NCI-H748 (cell line): ENCODE measurements around the gene A2M.

ENCODE experiments used
- DNase-seq: peaks from one replicate; lab custom pipeline; 2025; ENCODE audit not compliant: unreplicated experiment; lab: John Stamatoyannopoulos, UW

Gene A2M

DNA sequence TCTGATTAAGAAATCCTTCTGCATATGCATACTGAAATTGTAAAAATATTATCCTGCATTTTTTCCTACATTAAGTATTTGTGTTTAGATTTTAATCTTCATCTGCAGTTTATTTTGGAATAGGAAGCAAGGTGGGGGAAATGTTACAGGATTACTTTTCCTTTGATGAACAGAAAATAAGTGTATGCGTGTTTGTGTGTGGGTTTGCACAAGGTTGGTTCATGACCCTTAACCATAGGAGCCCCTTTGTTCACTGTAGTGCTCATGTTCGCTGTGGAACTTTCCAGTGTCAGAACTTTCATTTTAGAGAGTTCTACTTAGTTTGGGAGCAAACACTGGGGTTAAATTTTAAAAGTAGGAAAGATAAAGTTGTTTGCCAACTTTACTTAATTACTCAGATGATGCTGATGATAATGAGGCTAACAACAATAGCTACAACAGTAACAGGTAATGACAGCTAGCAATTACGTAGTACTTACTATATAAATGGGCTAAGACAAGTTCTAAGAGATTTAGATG is 6.4 kb upstream of the A2M start:
- no peak for DNase-seq

DNA sequence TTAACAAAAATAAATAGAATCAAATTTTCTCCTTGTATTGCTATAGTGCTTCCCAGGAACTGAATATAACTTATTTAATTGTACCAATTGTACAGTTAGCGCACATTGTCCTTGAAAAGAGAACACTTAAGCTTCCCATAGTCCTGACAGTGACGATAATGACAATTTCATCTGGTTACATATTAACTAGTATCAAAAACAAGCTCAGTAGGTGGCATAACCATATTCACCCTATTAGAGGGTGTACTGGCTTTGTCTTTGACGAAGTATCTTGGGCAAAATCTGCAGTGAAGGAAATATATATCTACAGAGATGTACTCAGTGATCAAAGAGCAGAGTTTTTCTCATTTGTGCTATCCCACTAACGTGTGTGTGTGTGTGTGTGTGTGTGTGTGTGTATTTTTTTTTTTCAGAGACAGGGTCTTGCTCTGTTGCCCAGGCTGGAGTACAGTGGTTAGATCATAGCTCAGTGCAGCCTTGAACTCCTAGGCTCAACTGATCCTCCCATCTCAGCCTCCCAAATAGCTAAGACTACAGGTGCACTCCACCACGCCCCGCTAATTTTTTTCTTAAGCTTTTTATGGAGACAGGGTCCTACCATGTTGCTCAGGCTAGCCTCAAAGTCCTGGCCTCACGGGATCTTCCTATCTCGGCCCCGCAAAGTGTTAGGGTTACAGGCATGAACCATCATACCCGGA is 4.9 kb upstream of the A2M start:
- DNase-seq = no peak

DNA sequence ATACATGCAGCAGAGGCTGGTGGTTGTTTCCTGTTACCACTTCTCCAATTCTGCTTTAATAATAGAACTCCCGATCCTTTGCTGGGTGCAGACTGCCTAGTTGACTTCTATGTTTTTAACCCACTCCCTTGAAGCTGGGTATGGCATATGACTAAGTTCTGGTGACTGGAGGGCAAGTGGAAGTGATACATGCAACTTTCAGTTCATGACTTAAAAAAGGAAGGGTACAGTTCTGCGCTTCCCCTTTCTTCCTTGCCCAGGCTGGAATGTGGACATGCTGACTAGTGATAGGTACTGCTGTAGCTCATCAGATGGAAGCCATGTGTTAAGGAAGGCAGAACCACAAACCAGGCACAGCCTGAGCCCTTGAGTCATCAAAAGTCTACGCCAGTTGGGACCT is 2.4 kb upstream of the A2M start:
- no peak for DNase-seq

DNA sequence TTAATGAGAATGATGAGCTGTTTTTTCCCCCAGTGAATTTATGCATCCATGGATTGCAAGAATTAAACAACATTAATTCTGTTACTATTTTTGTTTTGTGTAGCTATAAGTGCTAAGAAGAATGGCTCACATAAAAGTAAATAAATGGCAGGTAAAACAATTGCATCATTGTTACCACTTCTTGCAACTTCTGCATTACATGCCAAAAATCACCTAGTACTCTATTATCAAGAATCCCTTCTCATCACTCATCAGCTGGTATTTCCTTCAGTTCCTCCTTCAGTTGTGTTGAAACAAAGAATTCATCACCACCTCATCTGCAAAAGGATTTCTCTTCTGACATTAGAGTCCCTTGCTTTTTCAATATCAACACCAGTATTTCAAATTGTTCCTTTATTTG is 773 bp downstream of the A2M start:
- no peak for DNase-seq

DNA sequence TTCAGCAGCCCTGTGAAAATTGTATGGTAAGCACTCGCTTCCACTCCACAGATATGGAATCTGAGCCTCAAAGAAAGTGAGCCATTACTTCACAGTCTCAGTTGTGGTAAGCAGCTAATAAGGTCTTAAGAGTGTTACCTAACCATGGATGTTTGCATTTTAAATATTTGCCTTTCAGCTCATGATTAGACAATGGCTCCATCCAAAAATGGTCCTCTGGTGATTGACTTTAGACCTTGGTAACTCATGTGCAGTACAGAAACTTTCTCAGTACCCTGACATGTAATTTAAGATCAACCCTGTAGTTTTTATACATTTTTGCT is 1.8 kb downstream of the A2M start:
- DNase-seq = no peak

DNA sequence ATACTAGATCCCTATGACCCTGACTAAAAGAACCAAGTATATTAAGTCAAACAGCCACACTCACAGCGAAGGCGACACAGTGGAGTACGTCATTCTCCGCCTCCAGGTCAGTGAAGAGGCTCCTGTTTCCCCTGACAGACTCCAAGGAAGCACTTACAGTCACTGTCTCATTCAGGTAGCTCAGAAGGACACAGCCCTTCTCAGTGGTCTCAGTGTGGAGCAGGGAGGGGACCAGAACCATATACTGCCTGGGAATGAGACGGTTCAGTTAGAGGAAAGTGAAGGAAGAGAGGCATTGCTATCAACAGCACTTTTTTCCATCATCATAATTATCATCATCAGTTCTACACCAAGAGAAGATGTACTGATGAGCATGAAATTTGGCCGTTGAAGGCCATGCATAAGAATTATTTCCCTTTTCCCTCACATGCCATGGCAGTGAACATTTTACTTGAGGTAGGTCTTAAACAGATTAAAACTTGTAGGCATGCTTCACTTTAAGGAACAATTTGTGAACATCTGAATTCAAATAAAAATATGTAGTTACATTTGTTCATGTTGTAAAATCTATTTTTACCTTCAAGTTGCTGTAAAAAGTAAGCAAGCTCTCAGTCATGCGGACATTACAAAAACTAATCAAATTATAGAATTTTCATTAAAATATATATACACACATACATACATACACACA is 2.3 kb downstream of the A2M start:
- DNase-seq = no peak

DNA sequence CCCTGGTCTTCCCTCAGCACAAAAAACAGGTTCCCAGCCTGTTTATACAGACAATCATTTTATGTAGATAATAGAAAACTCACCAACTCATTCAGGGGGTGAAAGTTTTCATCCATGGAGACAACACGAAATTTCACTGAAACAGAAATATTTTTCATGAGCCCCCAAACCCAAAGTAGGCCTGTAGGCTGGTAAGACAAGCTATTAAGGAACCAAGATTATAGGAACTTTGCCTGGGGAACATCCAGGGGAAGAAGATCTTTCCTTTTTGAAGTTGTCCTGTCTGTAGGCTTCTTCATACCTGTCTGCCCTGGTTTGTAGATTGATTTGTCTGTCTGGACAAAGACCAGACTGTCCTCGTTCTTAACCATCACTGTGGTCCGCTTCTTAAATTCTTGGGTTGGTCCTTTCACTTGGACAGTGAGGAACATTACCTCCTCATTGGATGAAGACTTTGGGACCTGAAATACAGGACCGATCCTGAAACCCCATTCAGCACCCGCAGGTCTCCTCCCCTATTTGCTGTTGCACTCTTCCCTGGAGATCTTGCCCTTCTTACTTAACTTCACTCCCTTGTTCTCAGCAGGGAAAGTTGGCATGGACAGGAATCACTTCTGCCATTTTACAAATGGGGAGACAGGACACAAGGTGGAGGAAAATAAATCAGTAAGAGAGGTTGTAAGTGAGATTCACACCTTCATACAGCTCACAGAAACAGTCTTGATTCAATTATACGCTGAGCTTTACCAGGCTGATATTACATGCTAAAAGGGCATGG is 3.5 kb downstream of the A2M start:
- DNase-seq = no peak

DNA sequence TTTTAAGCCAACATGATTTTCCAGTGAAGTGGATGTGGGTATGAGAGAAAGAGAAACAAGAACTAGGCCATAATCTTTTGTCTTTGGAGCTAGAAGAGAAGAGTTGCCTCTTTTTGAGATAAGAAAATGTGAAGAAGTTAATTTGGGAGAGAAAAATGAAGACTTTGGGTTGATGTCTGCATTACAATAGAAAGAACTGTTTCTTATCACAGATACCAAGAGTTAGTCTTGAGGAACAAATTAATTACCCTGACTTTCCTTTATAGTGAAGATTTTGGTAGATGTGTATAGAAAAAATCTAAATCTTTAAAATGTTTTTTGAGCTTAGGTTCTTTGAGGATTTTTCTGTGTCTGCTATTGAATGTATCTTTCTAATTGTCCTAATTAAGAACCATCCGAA is 4.2 kb downstream of the A2M start:
- no peak for DNase-seq

DNA sequence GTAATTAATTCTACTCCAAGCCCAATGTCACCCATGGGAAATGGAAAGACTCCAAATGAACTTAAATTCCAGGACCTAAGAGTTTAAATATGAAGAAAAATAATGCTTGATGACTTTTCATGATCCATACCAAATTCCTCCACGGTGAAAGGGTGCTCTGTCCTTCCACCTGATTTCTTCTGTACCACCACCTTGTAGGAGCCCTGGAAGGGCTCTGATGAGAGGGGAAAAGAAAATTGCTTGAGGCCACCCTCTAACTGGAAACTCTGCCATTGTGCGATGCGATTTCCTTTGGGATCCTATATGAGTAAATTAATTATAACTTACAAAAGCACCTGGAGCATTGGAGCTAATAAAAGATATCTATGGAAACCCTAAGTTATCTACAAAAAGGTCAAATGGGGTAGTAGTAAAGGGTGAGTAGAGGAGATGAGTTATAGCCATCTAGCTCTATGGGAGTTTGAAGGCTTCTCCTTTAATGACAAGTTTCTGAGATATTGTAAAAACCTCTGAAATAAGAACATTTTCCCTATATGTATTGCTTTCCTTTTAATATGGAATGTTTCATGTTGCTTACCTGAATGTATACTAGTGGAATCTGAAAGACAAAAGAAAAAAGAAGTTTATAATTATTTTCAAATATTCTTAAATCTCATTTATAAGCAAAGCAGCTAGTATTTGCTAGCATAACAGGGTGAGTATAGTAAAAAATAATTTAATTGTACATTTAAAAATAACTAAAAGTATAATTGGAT is 5.8 kb downstream of the A2M start:
- no peak for DNase-seq

DNA sequence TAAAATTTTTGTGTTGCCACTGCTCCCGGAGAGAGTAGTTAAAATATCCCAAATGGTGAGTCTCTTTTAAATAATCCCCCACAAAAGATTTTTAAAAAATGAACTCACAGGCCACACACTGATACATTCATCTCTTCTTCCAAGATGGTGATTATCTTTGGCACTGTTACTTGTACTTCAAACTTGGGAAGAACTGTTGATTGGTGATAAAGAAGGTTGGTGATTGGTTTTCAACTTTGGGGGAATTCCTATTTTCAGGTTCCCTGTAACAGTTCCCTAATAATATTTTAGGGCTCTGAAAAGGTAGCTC is 6.6 kb downstream of the A2M start:
- no peak for DNase-seq

DNA sequence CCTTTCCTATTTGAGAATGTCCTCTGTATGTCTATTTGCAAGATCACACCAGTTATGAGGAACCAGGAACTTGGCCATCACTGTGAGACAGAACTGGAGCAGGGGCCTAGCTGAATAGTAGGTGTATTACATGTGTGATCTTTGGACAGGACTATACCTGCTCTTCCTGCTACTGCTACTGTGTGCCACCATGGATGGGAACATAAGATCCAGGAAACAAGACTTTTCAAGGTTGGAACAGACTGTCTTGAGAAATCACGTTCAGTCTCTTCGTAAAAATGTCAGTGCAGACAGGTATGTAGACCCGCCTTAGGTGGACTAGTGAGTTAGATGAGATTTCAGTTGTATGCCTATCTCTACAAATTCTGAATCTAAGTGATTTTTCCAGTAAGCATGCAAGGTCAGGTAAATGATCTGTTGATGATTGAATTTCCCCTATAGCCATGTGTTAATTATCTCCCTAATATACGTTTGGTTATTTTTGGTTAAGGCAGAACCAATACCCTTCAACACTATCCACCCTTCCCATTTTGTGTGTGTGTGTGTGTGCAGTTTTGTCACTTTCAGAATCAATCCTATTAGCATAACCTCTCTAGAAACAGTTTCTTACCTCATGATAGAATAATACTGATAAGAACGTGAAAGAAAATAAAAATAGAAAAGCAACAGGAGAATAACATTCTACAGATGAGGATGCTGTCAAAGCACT is 7.1 kb downstream of the A2M start:
- DNase-seq = no peak

DNA sequence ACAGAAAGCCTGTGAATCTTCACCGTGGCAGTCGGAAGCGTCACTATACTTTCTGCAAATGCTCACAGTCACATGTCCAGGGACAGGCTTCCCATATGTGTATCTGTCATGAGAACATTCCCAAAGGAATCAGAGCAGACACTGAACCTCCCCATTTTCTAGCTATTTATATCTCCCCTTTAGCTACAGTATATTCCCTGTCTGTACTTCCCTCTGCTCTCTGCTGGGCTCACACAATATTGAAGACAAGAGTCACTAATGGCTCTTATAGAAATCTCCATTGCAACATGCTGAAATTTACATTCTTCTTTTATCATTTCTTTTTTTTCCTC is 8.2 kb downstream of the A2M start:
- DNase-seq = no peak

DNA sequence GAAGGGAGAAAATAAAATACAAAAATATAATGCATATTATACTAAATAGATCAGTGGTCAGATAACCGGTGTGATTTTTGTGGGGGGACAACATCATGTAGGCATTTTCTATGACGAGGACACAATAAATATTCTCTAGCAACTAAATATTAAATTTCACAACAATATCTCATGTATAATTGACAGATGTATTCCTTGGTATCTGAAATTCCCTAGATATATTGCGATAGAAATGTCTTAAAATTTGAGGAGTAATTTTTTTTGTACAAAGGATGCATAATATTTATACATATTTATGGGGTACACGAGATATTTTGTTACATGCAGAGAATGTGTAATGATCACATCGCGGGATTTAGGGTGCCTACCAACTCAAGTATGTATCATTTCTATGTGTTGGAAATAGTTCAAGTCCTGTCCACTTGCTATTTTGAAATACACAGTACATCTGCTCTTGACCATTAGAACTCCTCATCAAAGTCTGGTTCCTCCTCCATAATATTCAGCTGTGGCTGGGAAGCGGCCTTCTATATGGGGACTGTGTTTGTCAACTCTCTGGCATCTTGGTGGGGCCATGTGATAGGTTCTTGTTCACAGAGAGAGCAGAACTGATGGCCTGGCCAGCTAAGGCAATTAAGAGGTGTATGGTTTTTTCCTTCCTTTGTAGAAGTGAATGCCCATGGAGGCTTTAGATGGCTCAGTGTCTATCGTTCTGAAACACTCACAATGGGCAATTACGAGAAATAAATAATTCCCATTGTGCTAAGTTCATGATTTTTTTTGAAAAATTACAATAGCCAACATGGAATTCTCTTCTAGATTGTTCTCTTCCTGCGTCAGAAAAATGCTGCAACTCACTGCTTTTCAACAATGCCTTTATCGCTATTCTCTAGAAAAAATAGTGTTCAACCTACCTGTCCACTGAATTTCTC is 8.8 kb downstream of the A2M start:
- DNase-seq = no peak

DNA sequence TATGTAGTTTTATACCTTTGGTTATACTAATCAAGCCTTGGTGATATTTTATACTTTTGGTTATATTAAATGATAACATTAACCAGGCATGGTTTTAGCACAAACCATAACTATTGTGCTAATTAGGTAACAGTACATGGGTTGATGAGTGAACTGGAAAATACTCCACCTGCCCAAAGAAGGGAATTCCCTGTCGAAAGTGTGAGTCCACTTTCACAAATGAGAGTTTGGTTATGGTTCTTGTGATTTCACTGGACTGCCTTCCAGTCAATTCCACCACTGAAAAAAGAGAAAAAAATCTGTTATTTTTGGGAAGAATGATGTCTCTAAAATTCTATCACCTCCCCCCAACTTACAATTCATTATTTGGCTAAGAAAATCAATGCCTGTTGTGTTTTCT is 9.7 kb downstream of the A2M start:
- DNase-seq = no peak

DNA sequence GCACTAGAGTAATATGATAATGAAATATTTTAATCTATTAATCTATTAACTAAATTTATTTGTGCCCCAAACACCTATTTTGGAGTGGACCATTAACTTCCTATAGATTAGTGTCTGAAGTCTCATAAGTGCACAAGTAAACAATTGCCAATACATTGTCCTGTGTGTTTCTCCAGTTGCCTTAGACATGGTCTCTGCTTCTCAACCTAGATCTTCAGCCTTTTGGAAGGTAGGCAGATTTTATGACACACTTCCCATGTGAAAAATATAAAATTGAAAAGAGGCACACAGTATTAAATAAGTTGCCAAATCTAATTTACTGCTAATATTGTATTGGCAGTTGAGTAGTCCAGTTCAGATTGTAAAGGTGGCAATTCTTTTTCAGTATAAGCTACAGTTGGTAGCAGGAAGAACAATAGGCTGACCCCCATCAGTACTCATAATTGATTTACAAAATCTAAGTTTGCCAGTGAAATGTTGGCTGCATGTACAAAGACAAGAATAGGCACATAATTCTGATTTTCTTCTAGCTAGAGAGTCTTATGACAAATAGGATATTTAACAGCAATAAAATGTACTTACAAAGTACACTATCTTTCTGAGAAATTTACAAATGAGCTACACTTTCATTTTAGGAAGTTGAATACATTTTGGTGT is 10.8 kb downstream of the A2M start:
- no peak for DNase-seq

DNA sequence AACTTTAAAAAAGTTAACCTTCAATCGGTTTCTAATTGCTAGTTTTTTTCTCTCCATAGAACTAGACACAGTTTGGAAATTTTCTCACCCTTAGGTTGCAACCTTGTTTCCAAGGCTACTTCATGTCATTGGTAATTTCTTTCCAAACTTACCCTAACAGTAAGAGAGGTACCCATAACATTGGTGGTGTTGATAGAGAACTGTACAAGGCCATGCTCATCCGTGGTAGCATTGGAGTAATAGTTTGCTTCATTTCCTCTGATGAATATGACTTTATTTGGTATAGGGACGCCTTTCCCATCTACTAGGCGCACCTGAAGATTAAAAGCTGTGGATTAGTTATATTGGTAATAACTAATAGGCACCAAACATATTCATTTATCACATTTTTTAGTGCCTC is 11.6 kb downstream of the A2M start:
- no peak for DNase-seq

DNA sequence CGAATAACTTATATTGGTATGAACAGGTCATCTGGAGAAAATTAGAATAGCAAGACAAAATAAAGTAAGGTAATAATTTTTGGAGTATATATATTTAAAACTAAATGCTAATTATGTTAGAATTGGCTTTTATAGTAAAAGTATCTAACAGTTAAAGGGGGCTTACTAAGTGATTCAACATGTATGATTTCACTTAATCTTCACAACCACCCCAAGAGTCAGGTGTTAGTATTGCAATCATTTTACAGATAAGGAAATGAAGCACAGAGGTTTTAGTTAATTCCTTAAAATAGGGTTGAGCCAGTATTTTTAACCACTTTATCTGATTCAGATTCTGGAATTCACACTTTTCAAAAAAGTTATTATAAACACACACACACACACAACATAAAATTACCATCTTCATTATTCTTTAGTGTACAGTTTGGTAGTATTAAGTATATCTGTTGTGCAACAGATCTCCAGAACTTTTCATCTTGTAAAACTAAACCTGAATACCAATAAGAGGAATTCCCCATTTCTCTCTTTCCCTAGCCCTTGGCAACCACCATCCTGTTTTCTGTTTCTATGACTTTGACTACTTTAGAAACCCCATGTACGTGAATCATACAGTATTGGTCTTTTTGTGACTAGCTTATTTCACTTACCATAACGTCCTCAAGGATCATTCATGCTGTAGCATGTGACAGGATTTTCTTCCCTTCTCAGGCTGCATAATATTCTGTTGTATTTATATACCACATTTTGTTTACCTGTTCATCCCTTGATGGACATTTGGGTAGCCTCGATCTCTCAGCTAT is 12.5 kb downstream of the A2M start:
- DNase-seq = no peak

DNA sequence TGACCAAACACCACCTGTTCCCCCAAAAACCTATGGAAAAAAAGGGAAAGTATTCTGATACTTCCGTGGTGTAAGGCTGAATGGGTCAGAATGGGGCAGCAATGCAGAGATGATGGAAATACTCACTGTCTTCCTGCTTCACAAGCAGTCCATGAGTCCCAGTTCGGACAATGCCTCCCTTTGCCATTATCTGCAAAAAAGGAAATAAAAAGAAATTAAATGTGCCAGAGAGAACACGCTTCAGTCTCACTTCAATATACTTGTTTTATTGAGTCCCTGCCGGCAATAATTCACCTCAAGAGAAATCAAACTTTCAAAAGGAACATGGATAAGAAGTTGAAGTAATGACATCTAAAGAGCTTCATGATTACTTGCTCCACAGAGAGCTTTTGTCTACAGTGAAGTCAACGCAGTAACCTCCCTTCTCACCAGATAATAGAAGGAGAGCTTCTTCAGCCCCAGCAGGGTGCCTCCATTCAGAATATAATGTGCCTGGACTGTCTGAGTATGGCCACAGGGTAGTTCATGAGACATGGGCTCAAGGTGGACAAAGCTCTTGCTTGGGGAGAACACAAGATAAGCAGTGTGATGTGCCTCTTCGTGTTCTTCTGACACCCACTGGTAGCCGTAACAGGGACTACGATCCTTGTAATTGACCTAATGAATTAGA is 14.6 kb downstream of the A2M start:
- DNase-seq = no peak
